ENCODE data around the gene XKR8.

DNA sequence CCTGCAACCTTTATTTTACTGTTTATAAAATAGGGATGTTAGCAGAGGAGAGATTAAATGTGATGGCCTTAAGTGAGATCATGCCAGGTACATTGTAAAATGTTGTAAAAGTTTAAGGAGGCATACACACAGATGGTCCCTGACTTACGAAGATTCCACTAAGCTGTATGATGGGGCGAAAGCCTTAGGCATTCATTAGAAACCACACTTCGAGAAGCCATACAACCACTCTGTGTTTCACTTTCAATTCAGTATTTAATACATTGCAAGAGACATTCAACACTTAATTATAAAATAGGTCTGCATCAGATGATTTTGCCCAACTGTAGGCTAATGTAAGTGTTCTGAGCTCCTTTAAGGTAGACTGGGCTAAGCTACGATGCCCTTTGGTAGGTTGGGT lies 21.3 kb upstream of the XKR8 start:
- TF ChIP-seq, protein P1, sequence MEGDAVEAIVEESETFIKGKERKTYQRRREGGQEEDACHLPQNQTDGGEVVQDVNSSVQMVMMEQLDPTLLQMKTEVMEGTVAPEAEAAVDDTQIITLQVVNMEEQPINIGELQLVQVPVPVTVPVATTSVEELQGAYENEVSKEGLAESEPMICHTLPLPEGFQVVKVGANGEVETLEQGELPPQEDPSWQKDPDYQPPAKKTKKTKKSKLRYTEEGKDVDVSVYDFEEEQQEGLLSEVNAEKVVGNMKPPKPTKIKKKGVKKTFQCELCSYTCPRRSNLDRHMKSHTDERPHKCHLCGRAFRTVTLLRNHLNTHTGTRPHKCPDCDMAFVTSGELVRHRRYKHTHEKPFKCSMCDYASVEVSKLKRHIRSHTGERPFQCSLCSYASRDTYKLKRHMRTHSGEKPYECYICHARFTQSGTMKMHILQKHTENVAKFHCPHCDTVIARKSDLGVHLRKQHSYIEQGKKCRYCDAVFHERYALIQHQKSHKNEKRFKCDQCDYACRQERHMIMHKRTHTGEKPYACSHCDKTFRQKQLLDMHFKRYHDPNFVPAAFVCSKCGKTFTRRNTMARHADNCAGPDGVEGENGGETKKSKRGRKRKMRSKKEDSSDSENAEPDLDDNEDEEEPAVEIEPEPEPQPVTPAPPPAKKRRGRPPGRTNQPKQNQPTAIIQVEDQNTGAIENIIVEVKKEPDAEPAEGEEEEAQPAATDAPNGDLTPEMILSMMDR (IDR thresholded peaks at IDR 0.05; ENCODE audit: low read length): no peak
- TF ChIP-seq EZH2 (optimal IDR thresholded peaks at IDR 0.05; ENCODE audit: low read depth, low read length): no peak

Data from MM.1S (cell line).